WI38 (cell line): ENCODE measurements around the gene CAVIN1.
"Not testable (repeated sequence)": the region's sequence is repeated elsewhere in the genome, so short reads cannot be mapped to it uniquely, and the experiment has no call there.

Source experiments
- H3K4me3 ChIP-seq: 2 replicates; pipeline ENCODE4 v1.5.1; 2011; ENCODE audit warnings: low read depth, mild to moderate bottlenecking, control low read depth, low read length
- TF ChIP-seq, protein P1 (sequence below): IDR thresholded peaks from 2 replicates; pipeline ENCODE4 v1.5.1; 2012; ENCODE audit warnings: low read depth, mild to moderate bottlenecking, control low read depth, low read length

Gene CAVIN1

DNA sequence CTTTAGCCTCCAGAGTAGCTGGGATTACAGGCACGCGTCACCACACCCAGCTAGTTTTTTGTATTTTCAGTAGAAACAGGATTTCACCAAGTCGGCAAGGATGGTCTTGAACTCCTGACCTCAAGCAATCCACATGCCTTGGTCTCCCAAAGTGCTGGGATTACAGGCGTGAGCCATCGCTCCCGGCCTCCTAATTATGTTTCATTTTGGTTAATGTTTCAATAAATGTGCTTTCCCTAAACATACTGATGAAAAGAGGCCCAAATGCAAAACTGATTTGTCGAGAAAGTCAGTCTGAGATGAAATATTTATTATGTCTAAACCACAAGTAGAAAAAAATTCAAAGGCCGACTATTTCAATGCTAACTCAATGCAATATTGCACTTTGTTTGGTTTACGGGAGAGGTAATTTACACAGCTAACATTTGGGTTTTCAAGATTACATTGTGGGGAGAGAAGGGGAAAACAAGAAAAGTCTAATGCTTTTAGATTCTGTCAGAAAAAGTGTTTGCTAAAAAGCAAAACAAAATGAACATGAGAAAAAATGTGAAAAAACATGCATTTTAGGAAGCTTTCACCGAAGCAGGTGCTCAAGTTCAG is 44.6 kb downstream of the CAVIN1 start:
- H3K4me3 ChIP-seq: no peak overlapping the region; the same call in 1 of the 2 replicates
- TF ChIP-seq, protein P1, sequence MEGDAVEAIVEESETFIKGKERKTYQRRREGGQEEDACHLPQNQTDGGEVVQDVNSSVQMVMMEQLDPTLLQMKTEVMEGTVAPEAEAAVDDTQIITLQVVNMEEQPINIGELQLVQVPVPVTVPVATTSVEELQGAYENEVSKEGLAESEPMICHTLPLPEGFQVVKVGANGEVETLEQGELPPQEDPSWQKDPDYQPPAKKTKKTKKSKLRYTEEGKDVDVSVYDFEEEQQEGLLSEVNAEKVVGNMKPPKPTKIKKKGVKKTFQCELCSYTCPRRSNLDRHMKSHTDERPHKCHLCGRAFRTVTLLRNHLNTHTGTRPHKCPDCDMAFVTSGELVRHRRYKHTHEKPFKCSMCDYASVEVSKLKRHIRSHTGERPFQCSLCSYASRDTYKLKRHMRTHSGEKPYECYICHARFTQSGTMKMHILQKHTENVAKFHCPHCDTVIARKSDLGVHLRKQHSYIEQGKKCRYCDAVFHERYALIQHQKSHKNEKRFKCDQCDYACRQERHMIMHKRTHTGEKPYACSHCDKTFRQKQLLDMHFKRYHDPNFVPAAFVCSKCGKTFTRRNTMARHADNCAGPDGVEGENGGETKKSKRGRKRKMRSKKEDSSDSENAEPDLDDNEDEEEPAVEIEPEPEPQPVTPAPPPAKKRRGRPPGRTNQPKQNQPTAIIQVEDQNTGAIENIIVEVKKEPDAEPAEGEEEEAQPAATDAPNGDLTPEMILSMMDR: no peak

DNA sequence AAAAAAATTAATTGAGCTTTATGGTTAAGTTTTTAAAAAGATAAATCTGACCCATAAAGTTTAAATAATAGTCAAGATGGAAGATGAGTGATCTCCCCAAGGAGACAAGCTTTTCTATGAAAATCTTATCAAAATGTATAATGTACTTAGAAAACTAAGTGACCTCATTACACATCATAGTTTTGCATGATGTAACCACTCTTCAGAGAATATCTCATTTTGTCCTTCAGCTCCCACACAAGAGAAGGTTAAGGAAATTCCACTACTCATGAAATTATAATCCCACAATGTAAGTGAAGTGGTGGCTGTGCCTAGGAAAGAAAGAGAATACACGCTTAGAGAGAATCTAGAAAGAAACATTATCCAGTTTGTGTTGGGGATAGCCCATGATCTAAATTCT is 49.2 kb downstream of the CAVIN1 start:
- H3K4me3 ChIP-seq: no peak overlapping the region
- TF ChIP-seq, protein P1: no peak

DNA sequence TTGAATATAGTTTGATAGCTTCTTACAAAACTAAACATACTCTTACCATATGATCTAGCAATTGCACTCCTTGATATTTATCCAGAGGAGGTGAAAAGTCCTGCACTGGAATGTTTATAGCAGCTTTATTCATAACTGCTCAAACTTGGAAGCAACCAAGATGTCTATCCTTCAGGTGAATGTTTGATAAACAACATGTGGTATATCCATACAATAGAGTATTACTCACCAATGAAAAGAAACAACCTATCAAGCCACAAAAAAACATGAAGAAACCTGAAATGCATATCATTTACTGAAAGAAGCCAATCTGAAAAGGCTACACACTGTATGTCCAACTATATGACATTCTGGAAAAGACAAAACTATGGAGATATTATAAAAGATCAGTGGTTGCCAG is 50.9 kb downstream of the CAVIN1 start:
- H3K4me3 ChIP-seq: no peak overlapping the region
- TF ChIP-seq, protein P1: no peak

DNA sequence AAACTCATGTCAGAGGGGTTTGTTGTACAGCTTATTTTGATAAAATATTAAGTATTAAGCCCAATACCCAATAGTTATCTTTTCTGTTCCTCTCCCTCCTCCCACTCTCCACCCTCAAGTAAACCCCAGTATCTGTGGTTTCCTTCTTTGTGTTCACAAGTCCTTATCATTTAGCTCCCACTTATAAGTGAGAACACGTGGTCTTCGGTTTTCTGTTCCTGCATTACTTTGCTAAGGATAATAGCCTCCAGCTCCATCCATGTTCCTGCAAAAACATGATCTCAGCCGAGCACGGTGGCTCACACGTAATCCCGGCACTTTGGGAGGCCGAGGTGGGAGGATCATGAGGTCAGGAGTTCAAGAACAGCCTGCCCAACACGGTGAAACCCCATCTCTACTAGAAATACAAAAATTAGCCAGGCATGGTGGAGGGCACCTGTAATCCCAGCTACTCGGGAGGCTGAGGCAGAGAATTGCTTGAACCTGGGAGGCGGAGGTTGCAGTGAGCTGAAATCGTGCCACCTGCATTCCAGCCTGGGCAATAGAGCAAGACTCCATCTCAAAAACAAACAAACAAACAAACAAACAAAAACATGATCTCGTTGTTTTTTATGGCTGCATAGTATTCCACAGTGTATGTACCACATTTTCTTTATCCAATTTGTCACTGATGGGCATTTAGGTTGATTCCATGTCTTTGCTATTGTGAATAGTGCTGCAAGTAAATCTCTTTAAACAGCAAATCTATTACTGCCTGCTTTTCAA is 54.1 kb downstream of the CAVIN1 start:
- not testable (repeated sequence) for H3K4me3 ChIP-seq

DNA sequence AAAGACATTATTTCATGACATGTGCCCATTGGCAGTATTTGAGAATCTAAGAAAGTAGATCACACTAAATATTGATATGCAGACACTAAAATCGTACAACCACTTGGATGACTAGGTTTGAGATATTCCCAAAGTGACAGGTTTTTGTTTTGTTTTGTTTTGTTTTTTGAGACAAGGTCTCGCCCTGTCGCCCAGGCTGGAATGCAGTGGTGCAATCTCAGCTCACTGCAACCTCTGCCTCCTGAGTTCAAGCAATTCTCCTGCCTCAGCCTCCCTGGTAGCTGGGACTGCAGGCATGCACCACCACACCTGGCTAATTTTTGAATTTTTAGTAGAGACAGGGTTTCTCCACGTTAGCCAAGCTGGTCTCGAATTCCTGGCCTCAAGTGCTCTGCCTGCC is 54.7 kb downstream of the CAVIN1 start:
- not testable (repeated sequence) for H3K4me3 ChIP-seq

DNA sequence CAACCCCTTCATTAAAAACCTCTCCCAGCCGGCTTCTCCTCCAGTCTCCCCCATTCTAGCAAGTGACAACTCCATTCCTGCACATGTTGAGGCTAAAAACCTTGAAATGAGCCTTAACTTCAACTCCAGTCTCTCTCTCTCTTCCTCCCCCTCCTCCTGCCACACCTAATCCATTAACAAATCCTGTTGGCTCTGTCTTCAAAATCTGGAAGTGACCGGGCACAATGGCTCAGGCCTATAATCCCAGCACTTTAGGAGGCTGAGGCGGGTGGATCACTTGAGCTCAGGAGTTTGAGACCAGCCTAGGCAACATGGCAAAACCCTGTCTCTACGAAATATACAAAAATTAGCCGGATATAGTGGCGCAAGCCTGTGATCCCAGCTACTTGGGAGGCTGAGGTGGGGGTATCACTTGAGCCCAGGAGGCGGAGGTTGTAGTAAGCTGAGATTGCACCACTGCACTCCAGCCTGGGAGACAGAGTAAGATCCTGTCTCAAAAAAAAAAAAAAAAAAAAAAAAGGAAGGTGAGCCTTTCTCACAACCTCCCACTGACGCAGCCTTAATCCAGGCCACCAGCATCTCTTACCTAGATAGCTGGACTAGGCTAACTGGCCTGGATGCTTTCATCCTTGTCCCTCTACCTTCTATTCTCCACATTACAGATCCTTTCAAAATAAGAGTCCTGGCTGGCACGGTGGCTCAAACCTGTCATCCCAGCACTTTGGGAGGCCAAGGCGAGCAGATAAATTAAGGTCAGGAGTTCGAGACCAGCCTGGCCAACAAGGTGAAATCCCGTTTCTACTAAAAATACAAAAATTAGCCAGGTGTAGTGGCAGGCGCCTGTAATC is 56.7 kb downstream of the CAVIN1 start:
- not testable (repeated sequence) for H3K4me3 ChIP-seq

DNA sequence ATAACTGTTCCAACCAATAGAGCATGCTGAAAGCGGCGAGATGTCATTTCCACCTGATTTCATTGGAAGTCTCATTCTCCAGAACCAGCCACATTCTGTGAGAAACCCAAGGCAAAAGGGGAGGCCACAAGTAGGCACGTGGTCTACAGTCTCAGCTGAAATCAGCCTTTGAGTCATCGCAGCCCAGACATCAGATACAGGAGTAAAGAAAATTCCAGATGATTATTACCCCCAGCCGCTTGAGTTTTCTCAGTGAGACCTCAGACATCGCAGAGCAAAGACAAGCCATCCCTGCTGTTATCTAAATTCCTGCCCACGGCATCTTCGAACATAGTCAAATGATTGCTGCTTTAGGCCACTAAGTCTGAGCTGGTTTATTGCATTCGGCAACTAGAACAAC is 57.9 kb downstream of the CAVIN1 start:
- no peak overlapping the region for H3K4me3 ChIP-seq
- TF ChIP-seq, protein P1: no peak

DNA sequence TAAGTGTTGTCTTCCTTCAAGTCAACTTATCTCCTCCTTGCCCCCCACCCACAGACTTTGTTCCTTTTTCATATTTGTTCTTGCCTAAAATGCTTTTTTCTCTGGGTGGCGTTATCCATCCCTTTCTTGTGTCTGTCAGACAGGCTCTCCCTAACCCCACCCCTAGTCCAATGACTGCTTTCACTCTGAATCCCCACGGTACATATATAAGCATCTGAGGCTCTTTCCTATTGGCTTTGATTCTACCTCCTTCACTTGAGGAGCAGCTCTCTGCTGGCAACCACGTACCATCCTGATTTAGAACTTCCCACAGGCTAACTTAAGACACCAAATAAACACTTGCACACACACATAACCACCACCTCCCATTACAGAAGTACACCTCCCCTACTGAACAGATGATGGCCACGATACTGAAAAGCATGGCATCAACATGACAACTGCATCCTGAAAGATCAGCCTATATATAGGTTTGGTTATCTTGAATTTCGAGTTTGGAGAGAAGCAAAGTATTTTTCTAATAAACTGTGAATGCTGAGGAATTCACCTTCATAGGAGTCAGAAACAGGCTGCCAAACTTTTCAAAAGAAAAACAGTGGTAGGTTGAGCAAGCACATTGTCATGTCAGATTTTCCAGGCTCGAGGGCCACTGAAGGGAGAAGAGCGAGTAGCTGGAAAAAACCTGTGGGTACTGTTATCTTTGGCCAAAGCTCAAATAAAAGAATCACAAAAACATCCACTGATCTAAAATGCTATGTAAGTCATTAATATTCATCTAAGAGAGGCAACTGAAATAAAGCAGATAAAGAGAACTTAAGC is 59.1 kb downstream of the CAVIN1 start:
- TF ChIP-seq, protein P1: no peak
- H3K4me3 ChIP-seq: no peak overlapping the region
